Ishikawa (cell line): ENCODE measurements around the gene ATP1A1.

Experiments used
- CEBPB ChIP-seq: IDR thresholded peaks from 2 replicates; pipeline ENCODE4 v1.6.1; 2012
- CREB1 ChIP-seq: IDR thresholded peaks from 2 replicates; pipeline ENCODE4 v1.6.1; 2012; ENCODE audit warnings: low read depth
- EGR1 ChIP-seq: IDR thresholded peaks from 2 replicates; pipeline ENCODE4 v1.6.1; 2012
- EP300 ChIP-seq: IDR thresholded peaks from 2 replicates; pipeline ENCODE4 v1.6.1; 2012; ENCODE audit warnings: borderline replicate concordance
- FOXM1 ChIP-seq: IDR thresholded peaks from 2 replicates; pipeline ENCODE4 v1.6.1; 2012; ENCODE audit warnings: low read depth, borderline replicate concordance
- MAX ChIP-seq: IDR thresholded peaks from 2 replicates; pipeline ENCODE4 v1.6.1; 2012
- NFIC ChIP-seq: IDR thresholded peaks from 2 replicates; pipeline ENCODE4 v1.6.1; 2012
- RAD21 ChIP-seq: IDR thresholded peaks from 2 replicates; pipeline ENCODE4 v1.6.1; 2012; ENCODE audit warnings: low read depth
- REST ChIP-seq: IDR thresholded peaks from 2 replicates; pipeline ENCODE4 v1.6.1; 2012; ENCODE audit warnings: low read depth, mild to moderate bottlenecking
- TAF1 ChIP-seq: IDR thresholded peaks from 2 replicates; pipeline ENCODE4 v1.6.1; 2012; ENCODE audit warnings: low read depth, mild to moderate bottlenecking
- TCF12 ChIP-seq: IDR thresholded peaks from 2 replicates; pipeline ENCODE4 v1.6.1; 2012; ENCODE audit warnings: low read depth
- TEAD4 ChIP-seq: IDR thresholded peaks from 2 replicates; pipeline ENCODE4 v1.6.1; 2012
- USF1 ChIP-seq: IDR thresholded peaks from 2 replicates; pipeline ENCODE4 v1.6.1; 2012
- YY1 ChIP-seq: IDR thresholded peaks from 2 replicates; pipeline ENCODE4 v1.6.1; 2012; ENCODE audit warnings: low read depth
- ZBTB7A ChIP-seq: IDR thresholded peaks from 2 replicates; pipeline ENCODE4 v1.6.1; 2012; ENCODE audit warnings: low read depth

The ATP1A1 gene

GRCh38 chr1:116412480-116412798 is 39.4 kb downstream of the ATP1A1 start:
- no peak for TF ChIP-seq RAD21
- no peak for TF ChIP-seq FOXM1
- TF ChIP-seq USF1: no peak
- no peak for TF ChIP-seq TAF1
- TF ChIP-seq ZBTB7A: no peak
- TF ChIP-seq TEAD4: no peak
- TF ChIP-seq TCF12: no peak
- TF ChIP-seq EGR1: no peak

- no peak for TF ChIP-seq TAF1
- TF ChIP-seq NFIC: no peak
- no peak for TF ChIP-seq EGR1
- no peak for TF ChIP-seq EP300
- no peak for TF ChIP-seq USF1
- TF ChIP-seq YY1: no peak
- TF ChIP-seq RAD21: no peak
- TF ChIP-seq MAX: no peak
Measured at GRCh38 chr1:116412898-116413297, 39.9 kb downstream of the ATP1A1 start.

- TF ChIP-seq USF1 (no peak), EGR1 (no peak), FOXM1 (no peak), EP300 (no peak), MAX (no peak), REST (no peak), NFIC (no peak)
Measured at GRCh38 chr1:116413414-116413813, 40.4 kb downstream of the ATP1A1 start.

GRCh38 chr1:116414364-116414763 is 41.3 kb downstream of the ATP1A1 start:
- no peak for TF ChIP-seq NFIC
- no peak for TF ChIP-seq TAF1
- TF ChIP-seq EGR1: no peak
- TF ChIP-seq TCF12: no peak
- TF ChIP-seq TEAD4: no peak
- no peak for TF ChIP-seq RAD21
- TF ChIP-seq USF1: no peak
- TF ChIP-seq EP300: no peak
- TF ChIP-seq MAX: no peak
- TF ChIP-seq ZBTB7A: no peak
- TF ChIP-seq CEBPB: no peak
- TF ChIP-seq REST: no peak
- no peak for TF ChIP-seq CREB1
- TF ChIP-seq YY1: no peak
- TF ChIP-seq FOXM1: no peak

- TF ChIP-seq TAF1 (no peak), ZBTB7A (no peak), FOXM1 (no peak), TEAD4 (no peak), TCF12 (no peak), USF1 (no peak), EP300 (no peak), EGR1 (no peak), CREB1 (no peak), NFIC (no peak), RAD21 (no peak), REST (no peak), YY1 (no peak), MAX (no peak), CEBPB (no peak)
Measured at GRCh38 chr1:116415200-116415698, 42.2 kb downstream of the ATP1A1 start.
